ENCODE measurements around the gene BCL2L15. TPM values are rescaled to one million over a fixed set of nuclear protein-coding genes. Genes with fewer than 3 reads are reported as not detected.

Gene BCL2L15
- total RNA-seq, 2 donors from 2014 or later: 0.08 TPM; not detected in 1

GRCh38 chr1:113905435-113905861 is 18.1 kb upstream of the BCL2L15 start:
- H3K4me1 ChIP-seq: peaks cover 0 to 21% of the 10 kb centered on the region in 2 donors
- DNase-seq (ENCODE audit: low spot score): peak; percentile 60
- peak in 1 of 2 donors; percentile 26 for TF ChIP-seq CTCF (IDR thresholded peaks at IDR 0.05)
- H3K9me3 ChIP-seq: no peaks in the 10 kb centered on the region
- peak overlapping the region; percentile 91 to 94 for H3K27ac ChIP-seq
- H3K4me3 ChIP-seq: peak overlapping the region; percentile 72 to 74
- peaks cover 22% of the 10 kb centered on the region for H3K36me3 ChIP-seq
- no peaks in the 10 kb centered on the region for H3K27me3 ChIP-seq

GRCh38 chr1:113904674-113905434 is 17.5 kb upstream of the BCL2L15 start, which contains the start of the genes AP4B1 and DCLRE1B:
AP4B1 (minus strand) TSS chr1:113904799; CDS start chr1:113904717, 82 bp downstream.
DCLRE1B (plus strand) TSS chr1:113905326; CDS start chr1:113905587, 261 bp downstream.
- peak; percentile 98 for DNase-seq (ENCODE audit: low spot score)
- H3K9me3 ChIP-seq: no peaks in the 10 kb centered on the region
- H3K27ac ChIP-seq: peak within 1 kb of the TSS; percentile 91 to 94
- H3K27me3 ChIP-seq: no peaks in the 10 kb centered on the region
- H3K4me3 ChIP-seq: peak within 1 kb of the TSS; percentile 72 to 74
- peaks cover 25% of the 10 kb centered on the region for H3K36me3 ChIP-seq
- peak; percentile 22 to 86 for TF ChIP-seq CTCF (IDR thresholded peaks at IDR 0.05)
- peaks cover 0 to 21% of the 10 kb centered on the region in 2 donors for H3K4me1 ChIP-seq

GRCh38 chr1:113904293-113904673 is 16.9 kb upstream of the BCL2L15 start:
- Histone ChIP-seq H3K27me3 (no peaks in the 10 kb centered on the region), H3K36me3 (peaks cover 28% of the 10 kb centered on the region), H3K4me3 (peak overlapping the region; percentile 72 to 74), H3K4me1 (peaks cover 0 to 21% of the 10 kb centered on the region in 2 donors), H3K9me3 (no peaks in the 10 kb centered on the region), H3K27ac (peak overlapping the region; percentile 91 to 94)
- TF ChIP-seq CTCF (IDR thresholded peaks at IDR 0.05): no peak
- no peak for DNase-seq (ENCODE audit: low spot score)

GRCh38 chr1:113903501-113904292 is 16.3 kb upstream of the BCL2L15 start:
- TF ChIP-seq CTCF (IDR thresholded peaks at IDR 0.05): no peak
- Histone ChIP-seq H3K4me1 (peaks cover 0 to 21% of the 10 kb centered on the region in 2 donors), H3K4me3 (peak overlapping the region; percentile 72 to 74), H3K36me3 (peaks cover 23% of the 10 kb centered on the region), H3K9me3 (no peaks in the 10 kb centered on the region), H3K27ac (peak overlapping the region; percentile 91 to 94), H3K27me3 (no peaks in the 10 kb centered on the region)
- no peak for DNase-seq (ENCODE audit: low spot score)

GRCh38 chr1:113901191-113901590 is 13.8 kb upstream of the BCL2L15 start:
- DNase-seq (ENCODE audit: low spot score): no peak
- no peak for TF ChIP-seq CTCF (IDR thresholded peaks at IDR 0.05)
- no peaks in the 10 kb centered on the region for H3K27me3 ChIP-seq
- no peak overlapping the region for H3K27ac ChIP-seq
- H3K36me3 ChIP-seq: peaks cover 38% of the 10 kb centered on the region
- peaks cover 0 to 20% of the 10 kb centered on the region in 2 donors for H3K4me1 ChIP-seq
- no peaks in the 10 kb centered on the region for H3K9me3 ChIP-seq
- no peak overlapping the region for H3K4me3 ChIP-seq
